ENCODE results near the gene SMIM35. TPM values are rescaled to one million over a fixed set of nuclear protein-coding genes. Genes with fewer than 3 reads are reported as not detected.
A peak's percentile ranks its signal among the peaks of the same experiment; 100 is the strongest.
"Not testable (repeated sequence)": the region's sequence is repeated elsewhere in the genome, so short reads cannot be mapped to it uniquely, and the experiment has no call there.

Gene SMIM35
- total RNA-seq, 2 donors from 2014 or later = not detected

- ATAC-seq (peak in 1 of 2 donors; percentile 51), DNase-seq (ENCODE audit: low spot score in 2 of 2) (no peak)
- H3K27ac Mint-ChIP-seq = no peak overlapping the region
- H3K36me3 Mint-ChIP-seq = no peaks in the 10 kb centered on the region
- H3K9me3 Mint-ChIP-seq = peaks cover 5 to 7% of the 10 kb centered on the region in 2 donors
Measured at GRCh38 chr11:118033443-118033842, 53.3 kb downstream of the SMIM35 start.

- Mint-ChIP-seq H3K27ac (no peak overlapping the region), H3K36me3 (no peaks in the 10 kb centered on the region), H3K9me3 (peaks cover 5 to 7% of the 10 kb centered on the region in 2 donors)
- ATAC-seq = no peak
- no peak for DNase-seq (ENCODE audit: low spot score in 2 of 2)
Measured at GRCh38 chr11:118028626-118029025, 58.1 kb downstream of the SMIM35 start.

GRCh38 chr11:118027694-118028093 is 59.1 kb downstream of the SMIM35 start:
- H3K27ac Mint-ChIP-seq = no peak overlapping the region
- no peak for DNase-seq (ENCODE audit: low spot score in 2 of 2)
- no peak for ATAC-seq
- H3K36me3 Mint-ChIP-seq = no peaks in the 10 kb centered on the region
- peaks cover 5 to 7% of the 10 kb centered on the region in 2 donors for H3K9me3 Mint-ChIP-seq

- Mint-ChIP-seq H3K9me3 (peaks cover 22 to 28% of the 10 kb centered on the region in 2 donors), H3K36me3 (peaks cover 21 to 22% of the 10 kb centered on the region in 2 donors), H3K27ac (no peak overlapping the region)
- ATAC-seq = no peak
- DNase-seq (ENCODE audit: low spot score in 2 of 2) = no peak
Measured at GRCh38 chr11:118021146-118021545, 65.6 kb downstream of the SMIM35 start.

GRCh38 chr11:118018401-118018800 is 68.4 kb downstream of the SMIM35 start:
- peaks cover 22 to 33% of the 10 kb centered on the region in 2 donors for H3K9me3 Mint-ChIP-seq
- ATAC-seq (no peak), DNase-seq (ENCODE audit: low spot score in 2 of 2) (no peak)
- peaks cover 22 to 39% of the 10 kb centered on the region in 2 donors for H3K36me3 Mint-ChIP-seq
- no peak overlapping the region for H3K27ac Mint-ChIP-seq

GRCh38 chr11:118017631-118018315 is 69.0 kb downstream of the SMIM35 start:
- H3K9me3 Mint-ChIP-seq = peaks cover 22 to 33% of the 10 kb centered on the region in 2 donors
- peaks cover 22 to 39% of the 10 kb centered on the region in 2 donors for H3K36me3 Mint-ChIP-seq
- H3K27ac Mint-ChIP-seq = no peak overlapping the region
- ATAC-seq (no peak), DNase-seq (ENCODE audit: low spot score in 2 of 2) (no peak)

- Mint-ChIP-seq H3K27ac (peak overlapping the region in 1 of 2 donors; percentile 44), H3K9me3 (peaks cover 22 to 33% of the 10 kb centered on the region in 2 donors)
- DNase-seq (ENCODE audit: low spot score in 2 of 2) = no peak
Measured at GRCh38 chr11:118017111-118017510, 69.7 kb downstream of the SMIM35 start.

GRCh38 chr11:118016104-118016503 is 70.7 kb downstream of the SMIM35 start:
- DNase-seq (ENCODE audit: low spot score in 2 of 2) (no peak), ATAC-seq (no peak)
- Mint-ChIP-seq H3K36me3 (peaks cover 22 to 39% of the 10 kb centered on the region in 2 donors), H3K9me3 (peaks cover 22 to 33% of the 10 kb centered on the region in 2 donors), H3K27ac (no peak overlapping the region)

More at GRCh38 chr11:118017111-118017510, 69.7 kb downstream of the SMIM35 start:
- no peak for ATAC-seq
- H3K36me3 Mint-ChIP-seq = peaks cover 22 to 39% of the 10 kb centered on the region in 2 donors

GRCh38 chr11:118015385-118015841 is 71.3 kb downstream of the SMIM35 start:
- DNase-seq (ENCODE audit: low spot score in 2 of 2) (no peak), ATAC-seq (no peak)
- peaks cover 18 to 30% of the 10 kb centered on the region in 2 donors for H3K9me3 Mint-ChIP-seq

GRCh38 chr11:118014022-118014421 is 72.7 kb downstream of the SMIM35 start:
- Mint-ChIP-seq H3K9me3 (peaks cover 10 to 22% of the 10 kb centered on the region in 2 donors), H3K27ac (peak overlapping the region in 1 of 2 donors; percentile 6), H3K36me3 (peaks cover 15 to 39% of the 10 kb centered on the region in 2 donors)
- DNase-seq (ENCODE audit: low spot score in 2 of 2) (no peak), ATAC-seq (no peak)

More at GRCh38 chr11:118015385-118015841, 71.3 kb downstream of the SMIM35 start:
- peaks cover 18 to 39% of the 10 kb centered on the region in 2 donors for H3K36me3 Mint-ChIP-seq
- H3K27ac Mint-ChIP-seq = peak overlapping the region in 1 of 2 donors; percentile 17

GRCh38 chr11:118012083-118012669 is 74.6 kb downstream of the SMIM35 start:
- H3K9me3 Mint-ChIP-seq = peaks cover 0 to 10% of the 10 kb centered on the region in 2 donors
- no peak overlapping the region for H3K27ac Mint-ChIP-seq
- H3K36me3 Mint-ChIP-seq = peaks cover 5 to 26% of the 10 kb centered on the region in 2 donors
- peak in 1 of 2 donors; percentile 66 for ATAC-seq
- DNase-seq (ENCODE audit: low spot score in 2 of 2) = no peak

- Mint-ChIP-seq H3K36me3 (peaks cover 0 to 15% of the 10 kb centered on the region in 2 donors), H3K27ac (no peak overlapping the region)
Measured at GRCh38 chr11:118010738-118011461, 75.9 kb downstream of the SMIM35 start.

GRCh38 chr11:118009864-118010737 is 76.7 kb downstream of the SMIM35 start:
- no peak for DNase-seq (ENCODE audit: low spot score in 2 of 2)
- Mint-ChIP-seq H3K27ac (no peak overlapping the region), H3K36me3 (peaks cover 0 to 7% of the 10 kb centered on the region in 2 donors), H3K9me3 (peaks cover 0 to 5% of the 10 kb centered on the region in 2 donors)
- ATAC-seq = no peak

More at GRCh38 chr11:118010738-118011461, 75.9 kb downstream of the SMIM35 start:
- no peak for DNase-seq (ENCODE audit: low spot score in 2 of 2)
- ATAC-seq = peak in 1 of 2 donors; percentile 22
- peaks cover 0 to 5% of the 10 kb centered on the region in 2 donors for H3K9me3 Mint-ChIP-seq

- ATAC-seq = no peak
- Mint-ChIP-seq H3K9me3 (peaks cover 7 to 10% of the 10 kb centered on the region in 2 donors), H3K36me3 (peaks cover 8 to 11% of the 10 kb centered on the region in 2 donors), H3K27ac (peak overlapping the region; percentile 70 to 73)
- DNase-seq (ENCODE audit: low spot score in 2 of 2) = no peak
Measured at GRCh38 chr11:118008271-118008911, 78.4 kb downstream of the SMIM35 start.

- peak in 1 of 2 donors; percentile 17 for ATAC-seq
Measured at GRCh38 chr11:118007563-118008270, 79.0 kb downstream of the SMIM35 start.

More at GRCh38 chr11:118007563-118008270, 79.0 kb downstream of the SMIM35 start:
- DNase-seq (ENCODE audit: low spot score in 2 of 2) = not testable (repeated sequence)
- H3K36me3 Mint-ChIP-seq = peaks cover 9 to 13% of the 10 kb centered on the region in 2 donors
- H3K9me3 Mint-ChIP-seq = peaks cover 8 to 10% of the 10 kb centered on the region in 2 donors
- peak overlapping the region; percentile 70 to 73 for H3K27ac Mint-ChIP-seq

All from activated naive CD4-positive, alpha-beta T cell treated with anti-CD3 and anti-CD28 coated beads, Interleukin-2, amount 50 U/mL, for 72 hours (primary cell).